Omental fat pad (tissue), 4 donors: ENCODE data around the gene MICAL2. TPM values are rescaled to one million over a fixed set of nuclear protein-coding genes. Genes with fewer than 3 reads are reported as not detected.

Experiments used
- ATAC-seq: fragments of 150-250 bp; one replicate; pipeline ENCODE4 v1.9.1; 2016; ENCODE audit warnings: mild to moderate bottlenecking, moderate library complexity; ENCODE audit not compliant: low FRiP score
- DNase-seq: peaks from one replicate; pipeline ENCODE4 v3.0.0-alpha.2; 2019; ENCODE audit warnings: low spot score
- CTCF ChIP-seq, 3 donors: fragments of 450-650 bp; IDR thresholded peaks; one replicate each; pipeline ENCODE4 v1.5.1; 2016 to 2017; ENCODE audit warnings: antibody characterized with exemption in 3 of 3, mild to moderate bottlenecking in 3 of 3, moderate library complexity in 2 of 3
- total RNA-seq, 4 donors: library from RNA; depleted of rRNA; stranded (reverse); fragments of >200 nt; gene quantifications; one replicate each; pipeline ENCODE4 v1.1.0, GENCODE V29; 2016

Gene MICAL2
- total RNA-seq, 4 donors from 2014 or later, result 34.3 to 143 (median 57.0) TPM

DNA sequence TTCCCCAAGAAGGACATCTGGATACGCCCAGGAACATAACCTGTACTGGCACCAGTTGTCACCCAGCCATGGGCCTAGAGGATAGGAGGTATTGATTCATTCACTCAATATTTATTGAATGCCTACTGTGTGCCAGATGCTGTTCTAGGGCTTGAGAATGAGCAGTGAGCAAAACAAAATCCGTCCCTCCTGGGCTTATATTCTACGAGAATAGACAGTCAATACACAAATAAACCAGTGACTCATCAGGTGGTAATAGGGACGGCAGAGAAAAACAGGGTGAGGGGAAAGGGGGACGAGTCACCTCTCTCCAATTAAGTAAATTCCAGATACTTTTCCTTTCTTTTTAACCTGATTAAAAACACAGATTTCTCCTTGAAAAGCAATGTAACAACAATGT is 103.5 kb downstream of the MICAL2 start:
- no peak for DNase-seq
- ATAC-seq, result no peak

DNA sequence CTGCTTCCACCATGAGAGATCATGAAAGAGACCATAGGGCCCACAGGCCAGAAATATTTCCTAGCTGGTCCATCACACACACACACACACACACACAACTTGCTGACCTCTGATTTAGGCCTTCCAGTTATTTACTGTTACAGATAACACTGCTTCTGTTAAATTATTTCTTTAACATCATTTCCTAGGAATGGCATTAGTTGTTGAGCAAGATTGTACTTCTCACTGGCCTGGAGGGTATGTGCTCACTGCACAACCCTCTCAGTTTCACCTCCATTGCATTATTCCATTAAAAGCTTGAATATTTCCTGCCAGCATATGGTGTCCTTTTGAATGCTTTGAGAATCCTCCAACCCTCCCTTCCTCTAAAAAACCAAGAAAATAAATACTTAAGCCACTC is 104.4 kb downstream of the MICAL2 start:
- ATAC-seq, result no peak
- no peak for DNase-seq

More for the DNA sequence above, 103.5 kb downstream of the MICAL2 start:
- TF ChIP-seq CTCF (IDR thresholded peaks at IDR 0.05), result no peak

DNA sequence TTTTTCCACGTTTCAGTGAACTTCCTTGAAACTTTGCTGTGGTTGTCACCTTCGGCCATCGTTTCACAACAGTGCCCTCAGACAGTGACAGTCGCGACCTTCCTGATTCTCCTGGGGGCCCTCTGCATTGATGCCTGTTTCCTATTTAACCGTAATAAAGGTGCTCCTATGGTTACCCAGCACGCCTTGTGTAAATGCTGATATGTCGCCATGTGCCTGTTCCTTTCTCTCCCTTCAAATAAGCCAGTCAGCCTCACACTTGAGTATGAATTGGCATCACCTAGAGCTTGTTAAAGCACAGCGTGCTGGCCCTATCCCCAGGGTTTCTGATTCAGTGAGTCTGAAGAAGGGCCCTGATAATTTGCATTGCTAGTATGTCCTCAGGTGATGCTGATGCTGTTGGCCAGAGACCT is 104.8 kb downstream of the MICAL2 start:
- no peak for TF ChIP-seq CTCF (IDR thresholded peaks at IDR 0.05)
- ATAC-seq (no peak), DNase-seq (no peak)

More for the DNA sequence above, 104.4 kb downstream of the MICAL2 start:
- TF ChIP-seq CTCF (IDR thresholded peaks at IDR 0.05), result no peak

- no peak for TF ChIP-seq CTCF (IDR thresholded peaks at IDR 0.05)
- DNase-seq (no peak), ATAC-seq (no peak)
Observed at GRCh38 chr11:12216041-12216451, 105.7 kb downstream of the MICAL2 start.

DNA sequence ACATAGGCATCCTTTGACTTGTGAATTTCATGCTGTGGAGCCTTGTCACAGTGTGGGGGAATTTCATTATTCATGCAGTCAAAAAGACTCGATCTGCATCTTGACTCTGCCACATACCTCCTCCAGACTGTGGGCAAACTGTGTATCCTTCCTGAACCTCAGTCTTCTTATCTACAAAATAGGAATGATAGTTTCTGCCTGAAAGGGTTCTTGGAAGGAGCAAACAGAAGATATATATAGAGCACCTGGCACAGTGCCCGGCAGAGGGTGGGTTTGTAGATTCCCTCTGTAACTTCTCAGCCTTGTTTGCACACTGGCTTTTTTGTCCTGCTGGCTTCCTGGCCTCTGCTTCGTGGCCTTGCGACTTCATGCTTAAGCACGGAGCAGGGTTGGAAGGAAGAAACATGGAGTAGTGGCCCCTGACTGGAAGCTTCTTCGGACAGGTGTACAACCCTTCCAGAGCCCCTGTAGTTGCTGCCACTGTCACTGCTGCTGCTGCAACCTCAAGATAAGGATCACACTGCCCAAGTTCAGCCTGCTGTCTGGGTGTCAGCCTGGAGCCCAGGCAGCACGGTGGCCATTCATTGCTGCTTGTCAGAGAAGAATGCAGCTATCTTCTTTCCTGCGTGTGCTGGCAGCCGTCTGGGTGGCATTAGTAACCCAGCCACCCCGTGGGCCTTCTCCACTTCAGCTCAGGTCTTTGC is 106.4 kb downstream of the MICAL2 start:
- TF ChIP-seq CTCF (IDR thresholded peaks at IDR 0.05), result no peak

GRCh38 chr11:12217879-12218278 is 107.5 kb downstream of the MICAL2 start:
- no peak for TF ChIP-seq CTCF (IDR thresholded peaks at IDR 0.05)
- no peak for DNase-seq
- ATAC-seq, result no peak

More for the DNA sequence above, 106.4 kb downstream of the MICAL2 start:
- ATAC-seq (no peak), DNase-seq (no peak)

- DNase-seq (no peak), ATAC-seq (no peak)
- no peak for TF ChIP-seq CTCF (IDR thresholded peaks at IDR 0.05)
Observed at GRCh38 chr11:12218909-12219308, 108.5 kb downstream of the MICAL2 start.
